Measurements from ENCODE around the gene ERC1.
"Not testable (repeated sequence)": the region's sequence is repeated elsewhere in the genome, so short reads cannot be mapped to it uniquely, and the experiment has no call there.

ERC1 gene

GRCh38 chr12:1184402-1184801, 193.4 kb downstream of the ERC1 start:
- no peak for DNase-seq (ENCODE audit: low read depth in 1 of 2, low spot score in 1 of 2)

DNA sequence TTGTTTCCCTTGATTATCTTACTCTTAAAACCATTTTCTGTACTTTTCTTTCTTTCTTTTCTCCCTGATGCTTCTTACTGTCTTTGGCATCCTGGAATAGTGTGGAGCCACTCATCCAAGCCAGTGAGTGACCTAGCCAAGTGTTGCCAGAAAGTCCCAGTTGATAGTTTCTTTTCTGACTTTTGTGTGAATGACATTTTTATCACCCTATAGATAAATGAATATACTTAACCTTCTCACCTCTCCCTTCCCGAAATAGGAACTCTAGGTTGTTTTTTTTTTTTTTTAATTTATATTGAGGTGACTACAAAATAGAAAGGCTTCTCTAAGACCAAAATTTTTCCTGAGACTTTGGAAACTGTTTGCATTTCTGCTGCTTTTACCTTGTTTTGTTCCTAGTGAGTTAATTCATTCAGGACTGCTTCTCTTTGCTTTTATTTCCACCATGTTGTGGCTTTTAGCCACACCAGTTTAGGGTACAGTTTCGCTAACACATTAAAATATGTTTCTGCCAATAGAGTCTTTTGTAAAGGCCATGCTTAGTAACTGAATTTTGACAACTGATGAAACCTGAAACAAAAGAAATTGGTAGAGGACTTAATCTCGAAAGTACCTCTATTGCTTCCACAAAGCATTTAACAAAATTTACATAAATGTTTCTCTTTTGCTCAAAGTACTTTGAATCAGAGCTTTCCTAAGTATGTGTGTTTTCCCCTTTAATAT, 194.6 kb downstream of the ERC1 start:
- no peak for DNase-seq (ENCODE audit: low read depth in 1 of 2, low spot score in 1 of 2)

DNA sequence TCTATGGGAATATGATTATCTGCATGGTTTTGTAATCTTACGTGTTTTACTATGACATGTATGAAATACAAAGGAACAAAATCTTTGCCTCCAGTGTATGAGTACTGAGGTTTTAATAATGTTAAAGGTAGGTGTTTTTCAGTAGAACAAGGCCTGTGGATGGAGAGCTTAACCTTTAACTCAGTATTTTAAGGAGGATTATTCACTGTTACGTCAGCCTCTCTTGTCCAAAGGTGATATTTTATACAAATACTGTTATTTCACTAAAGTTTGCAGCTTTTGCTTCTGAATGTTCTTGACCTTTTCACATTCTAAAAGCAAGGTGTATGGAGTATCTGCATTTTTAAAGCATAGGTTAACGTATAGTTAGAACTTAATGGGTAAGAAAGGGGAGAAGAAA, 195.3 kb downstream of the ERC1 start:
- no peak for DNase-seq (ENCODE audit: low read depth in 1 of 2, low spot score in 1 of 2)

DNA sequence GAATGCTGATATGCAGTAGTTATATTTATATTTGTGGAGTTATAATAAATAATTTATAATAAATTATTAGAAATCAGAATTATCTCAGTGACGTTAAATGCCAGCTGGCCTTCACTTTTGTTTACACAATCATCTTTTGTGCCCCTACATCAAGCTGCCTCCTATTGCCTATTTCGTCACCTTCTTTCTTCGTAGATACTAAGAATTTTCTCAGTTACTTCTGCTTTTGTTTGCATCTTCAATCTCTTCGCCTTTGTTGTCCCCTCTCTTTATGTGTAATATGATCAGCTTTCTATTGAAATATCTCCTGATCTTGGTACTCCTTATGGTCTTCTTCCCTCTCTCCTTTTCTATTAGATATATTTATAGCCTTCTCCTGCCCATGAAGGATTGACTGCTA, 197.0 kb downstream of the ERC1 start:
- no peak for DNase-seq (ENCODE audit: low read depth in 1 of 2, low spot score in 1 of 2)

GRCh38 chr12:1189163-1189562, 198.1 kb downstream of the ERC1 start:
- DNase-seq (ENCODE audit: low read depth in 1 of 2, low spot score in 1 of 2) = no peak

DNA sequence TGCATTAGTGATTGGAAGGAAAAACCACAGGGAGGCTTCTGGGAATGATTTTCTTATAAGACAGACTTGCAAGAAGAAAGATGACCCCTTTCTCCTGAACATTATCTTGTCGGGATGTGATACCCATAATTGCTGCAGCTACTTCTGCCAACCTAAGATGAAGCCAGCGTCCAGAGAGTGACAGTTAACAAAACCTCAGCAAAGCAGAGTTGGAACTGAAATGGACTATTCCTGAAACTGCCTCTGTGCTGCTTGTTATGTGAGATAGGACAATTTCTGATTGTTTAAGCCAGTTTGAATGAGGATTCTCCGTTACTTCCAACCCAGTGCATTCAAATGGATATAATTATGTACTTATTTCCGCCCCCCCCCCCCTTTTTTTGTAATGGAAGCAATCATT, 204.5 kb downstream of the ERC1 start:
- no peak for DNase-seq (ENCODE audit: low read depth in 1 of 2, low spot score in 1 of 2)

DNA sequence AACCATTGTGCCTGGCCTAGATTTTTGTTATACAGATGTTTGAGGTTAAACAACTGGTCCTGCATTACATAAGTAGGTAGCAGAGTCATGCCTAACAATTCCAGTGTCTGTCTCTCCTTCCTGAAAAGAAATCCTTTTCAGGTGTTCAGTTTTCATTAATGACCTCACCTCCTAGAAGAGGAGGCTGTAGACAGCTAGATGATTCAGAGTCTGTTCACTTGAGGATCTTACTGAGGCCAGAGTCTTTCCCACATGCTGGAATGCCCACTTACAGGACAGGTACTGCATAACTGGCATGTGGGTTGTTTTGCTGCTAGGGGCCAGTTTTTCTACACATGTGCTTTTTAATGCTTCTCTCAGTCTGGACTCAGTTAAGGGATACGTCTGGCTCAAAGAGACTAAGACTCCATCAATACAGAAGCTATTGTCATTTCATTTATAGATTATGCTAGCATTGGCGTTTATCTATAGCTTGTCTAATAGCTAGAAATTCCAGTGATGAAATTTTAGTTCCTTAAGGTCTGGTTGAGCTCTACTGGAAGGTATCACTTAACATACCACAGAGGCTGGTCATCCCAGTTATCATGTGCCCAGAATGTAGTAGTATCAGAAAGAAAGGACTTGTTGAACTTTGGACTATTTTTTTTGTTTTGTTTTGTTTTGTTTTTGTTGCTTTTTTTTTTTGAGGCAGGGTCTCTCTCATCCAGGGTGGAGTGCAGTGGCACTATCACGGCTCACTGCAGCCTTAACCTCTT, 206.4 kb downstream of the ERC1 start:
- DNase-seq (ENCODE audit: low read depth in 1 of 2, low spot score in 1 of 2) = no peak

DNA sequence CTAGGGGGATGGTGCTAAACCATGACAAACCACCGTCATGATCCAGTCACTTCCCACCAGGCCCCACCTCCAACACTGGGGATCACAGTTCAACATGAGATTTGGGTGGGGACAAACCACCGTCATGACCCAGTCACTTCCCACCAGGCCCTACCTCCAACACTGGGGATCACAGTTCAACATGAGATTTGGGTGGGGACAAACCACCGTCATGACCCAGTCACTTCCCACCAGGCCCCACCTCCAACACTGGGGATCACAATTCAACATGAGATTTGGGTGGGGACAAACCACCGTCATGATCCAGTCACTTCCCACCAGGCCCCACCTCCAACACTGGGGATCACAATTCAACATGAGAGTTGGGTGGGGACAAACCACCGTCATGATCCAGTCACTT, 207.8 kb downstream of the ERC1 start:
- not testable (repeated sequence) for DNase-seq (ENCODE audit: low read depth in 1 of 2, low spot score in 1 of 2)

GRCh38 chr12:1199700-1200099, 208.7 kb downstream of the ERC1 start:
- no peak for DNase-seq (ENCODE audit: low read depth in 1 of 2, low spot score in 1 of 2)

GRCh38 chr12:1201030-1201429, 210.0 kb downstream of the ERC1 start:
- no peak for DNase-seq (ENCODE audit: low read depth in 1 of 2, low spot score in 1 of 2)

- no peak for DNase-seq (ENCODE audit: low read depth in 1 of 2, low spot score in 1 of 2)
Measured at GRCh38 chr12:1201886-1202285, 210.9 kb downstream of the ERC1 start.

GRCh38 chr12:1203735-1204019, 212.7 kb downstream of the ERC1 start:
- no peak for DNase-seq (ENCODE audit: low read depth in 1 of 2, low spot score in 1 of 2)

- DNase-seq (ENCODE audit: low read depth in 1 of 2, low spot score in 1 of 2) = no peak
Measured at GRCh38 chr12:1204581-1205121, 213.6 kb downstream of the ERC1 start.

GRCh38 chr12:1205512-1206060, 214.6 kb downstream of the ERC1 start:
- no peak for DNase-seq (ENCODE audit: low read depth in 1 of 2, low spot score in 1 of 2)

- DNase-seq (ENCODE audit: low read depth in 1 of 2, low spot score in 1 of 2) = no peak
Measured at GRCh38 chr12:1206118-1206734, 215.2 kb downstream of the ERC1 start.

GRCh38 chr12:1207276-1207675, 216.3 kb downstream of the ERC1 start:
- DNase-seq (ENCODE audit: low read depth in 1 of 2, low spot score in 1 of 2) = no peak

GRCh38 chr12:1208719-1209118, 217.7 kb downstream of the ERC1 start:
- not testable (repeated sequence) for DNase-seq (ENCODE audit: low read depth in 1 of 2, low spot score in 1 of 2)

- DNase-seq (ENCODE audit: low read depth in 1 of 2, low spot score in 1 of 2) = no peak
Measured at GRCh38 chr12:1212526-1212925, 221.5 kb downstream of the ERC1 start.

GRCh38 chr12:1213205-1213604, 222.2 kb downstream of the ERC1 start:
- no peak for DNase-seq (ENCODE audit: low read depth in 1 of 2, low spot score in 1 of 2)

GRCh38 chr12:1213618-1214205, 222.7 kb downstream of the ERC1 start:
- DNase-seq (ENCODE audit: low read depth in 1 of 2, low spot score in 1 of 2) = no peak

DNA sequence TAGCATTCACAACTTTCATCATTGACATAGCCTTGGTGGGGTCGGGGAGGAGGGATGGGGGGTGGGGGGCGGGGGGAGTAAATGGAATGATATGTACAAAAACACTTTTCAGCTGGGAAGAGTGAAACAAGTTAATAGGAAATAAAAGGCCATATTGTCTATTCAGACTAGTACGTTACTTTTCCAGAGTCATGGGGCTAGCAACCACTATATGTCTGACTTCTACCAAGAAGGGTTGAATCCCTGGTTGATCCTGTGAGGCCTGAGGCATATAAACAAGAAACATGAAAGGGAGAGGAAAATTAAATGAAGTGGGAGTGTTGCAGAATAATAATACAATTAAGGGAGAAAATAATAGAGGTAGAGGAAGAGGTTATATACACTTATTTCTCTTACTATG, 225.5 kb downstream of the ERC1 start:
- DNase-seq (ENCODE audit: low read depth in 1 of 2, low spot score in 1 of 2) = no peak
